Left renal pelvis (tissue), 4 donors: ENCODE measurements around the gene DDI2. TPM values are rescaled to one million over a fixed set of nuclear protein-coding genes. Genes with fewer than 3 reads are reported as not detected.

Experiments used
- polyA plus RNA-seq, 4 donors: library from polyadenylated mRNA; unstranded; fragments of 120-200 nt; gene quantifications; one replicate each; pipeline ENCODE4 v1.2.1, GENCODE V29; 2013; ENCODE audit not compliant: insufficient read length in 4 of 4

DDI2 gene
- polyA plus RNA-seq, 4 donors: 14.4 to 22.6 (median 20.1) TPM

Other genes starting within 250 kb of the DDI2 start
- gene EFHD2, start 207.6 kb upstream of the DDI2 start, polyA plus RNA-seq: 10 to 100 TPM; 11.5 to 17.1 (median 14.7) TPM
- under 1 TPM in 2 of 4 donors, not detected in 2; 0.06 to 0.21 TPM for gene CTRC, start 179.0 kb upstream of the DDI2 start, polyA plus RNA-seq
- not detected for gene CELA2A, start 160.7 kb upstream of the DDI2 start, polyA plus RNA-seq
- gene CELA2B, start 141.4 kb upstream of the DDI2 start, polyA plus RNA-seq: 1 to 10 TPM in 1 of 4 donors, under 1 TPM in 2, not detected in 1; 0.41 to 1.0 (median 0.79) TPM
- 10 to 100 TPM; 18.5 to 34.4 (median 28.2) TPM for gene CASP9, start 93.2 kb upstream of the DDI2 start, polyA plus RNA-seq
- 10 to 100 TPM; 18.6 to 37.1 (median 29.9) TPM for gene DNAJC16, start 90.6 kb upstream of the DDI2 start, polyA plus RNA-seq
- gene AGMAT, start 32.4 kb upstream of the DDI2 start, polyA plus RNA-seq: 10 to 100 TPM in 3 of 4 donors, 1 to 10 TPM in 1; 1.2 to 33.6 (median 23.4) TPM
- 10 to 100 TPM; 43.0 to 45.6 (median 44.4) TPM for gene PLEKHM2, start 66.9 kb downstream of the DDI2 start, polyA plus RNA-seq
- gene SLC25A34, start 118.8 kb downstream of the DDI2 start, polyA plus RNA-seq: 1 to 10 TPM; 1.3 to 4.7 (median 2.5) TPM
- 1 to 10 TPM in 3 of 4 donors, not detected in 1; 2.0 to 5.1 (median 3.2) TPM for gene TMEM82, start 125.0 kb downstream of the DDI2 start, polyA plus RNA-seq
- gene FBLIM1, start 141.3 kb downstream of the DDI2 start, polyA plus RNA-seq: 10 to 100 TPM; 25.5 to 64.6 (median 42.8) TPM
- 1 to 10 TPM in 2 of 4 donors, under 1 TPM in 2; 0.89 to 3.8 (median 1.3) TPM for gene UQCRHL, start 190.2 kb downstream of the DDI2 start, polyA plus RNA-seq
- 10 to 100 TPM; 50.3 to 64.7 (median 56.2) TPM for gene SPEN, start 230.2 kb downstream of the DDI2 start, polyA plus RNA-seq